Superior temporal gyrus (tissue), 1 donor: Measurements from ENCODE around the gene SLC34A2.
A peak's percentile ranks its signal among the peaks of the same experiment; 100 is the strongest.
"Not testable (repeated sequence)": the region's sequence is repeated elsewhere in the genome, so short reads cannot be mapped to it uniquely, and the experiment has no call there.

ENCODE experiments used
- DNase-seq: peaks from one replicate; pipeline ENCODE4 v3.0.0-alpha.2; 2016; ENCODE audit errors: extremely low spot score

Gene SLC34A2

GRCh38 chr4:25658777-25659176 lies 3.1 kb downstream of the SLC34A2 start:
- no peak for DNase-seq

- DNase-seq, result not testable (repeated sequence)
Observed at GRCh38 chr4:25661441-25661840, 5.8 kb downstream of the SLC34A2 start.

GRCh38 chr4:25662306-25662705 lies 6.7 kb downstream of the SLC34A2 start:
- no peak for DNase-seq

- DNase-seq, result no peak
Observed at GRCh38 chr4:25663781-25664180, 8.1 kb downstream of the SLC34A2 start.

GRCh38 chr4:25666031-25666630 lies 10.5 kb downstream of the SLC34A2 start:
- no peak for DNase-seq

GRCh38 chr4:25667931-25668557 lies 12.4 kb downstream of the SLC34A2 start:
- DNase-seq, result no peak

GRCh38 chr4:25670991-25671390 lies 15.3 kb downstream of the SLC34A2 start:
- DNase-seq, result no peak

GRCh38 chr4:25672756-25673155 lies 17.1 kb downstream of the SLC34A2 start:
- no peak for DNase-seq

GRCh38 chr4:25674386-25674785 lies 18.7 kb downstream of the SLC34A2 start:
- DNase-seq, result no peak

GRCh38 chr4:25676221-25676620 lies 20.6 kb downstream of the SLC34A2 start:
- no peak for DNase-seq

- no peak for DNase-seq
Observed at GRCh38 chr4:25677157-25677556, 21.5 kb downstream of the SLC34A2 start.

GRCh38 chr4:25677943-25678342 lies 22.3 kb downstream of the SLC34A2 start:
- no peak for DNase-seq

GRCh38 chr4:25687773-25688172 lies 32.1 kb downstream of the SLC34A2 start:
- DNase-seq, result no peak

- DNase-seq, result no peak
Observed at GRCh38 chr4:25694466-25694865, 38.8 kb downstream of the SLC34A2 start.

- no peak for DNase-seq
Observed at GRCh38 chr4:25696409-25696808, 40.8 kb downstream of the SLC34A2 start.

GRCh38 chr4:25697516-25697915 lies 41.9 kb downstream of the SLC34A2 start:
- no peak for DNase-seq

GRCh38 chr4:25700661-25701060 lies 45.0 kb downstream of the SLC34A2 start:
- no peak for DNase-seq

- peak; percentile 63 for DNase-seq
Observed at GRCh38 chr4:25702848-25703247, 47.2 kb downstream of the SLC34A2 start.

GRCh38 chr4:25703731-25704388 lies 48.2 kb downstream of the SLC34A2 start:
- DNase-seq, result no peak

- DNase-seq, result no peak
Observed at GRCh38 chr4:25704516-25704915, 48.9 kb downstream of the SLC34A2 start.

GRCh38 chr4:25710637-25711036 lies 55.0 kb downstream of the SLC34A2 start:
- DNase-seq, result no peak

GRCh38 chr4:25712611-25713010 lies 57.0 kb downstream of the SLC34A2 start:
- no peak for DNase-seq

GRCh38 chr4:25713812-25714211 lies 58.2 kb downstream of the SLC34A2 start:
- DNase-seq, result no peak
